HEK293T (cell line): Measurements from ENCODE around the gene NR4A1.

Source experiments
- ARNT ChIP-seq: fragments of 450-650 bp; IDR thresholded peaks from 2 replicates; pipeline ENCODE4 v1.6.1; 2017; ENCODE audit warnings: mild to moderate bottlenecking
- CTBP1 ChIP-seq: fragments of 450-650 bp; IDR thresholded peaks from 2 replicates; pipeline ENCODE4 v1.6.1; 2016; ENCODE audit warnings: borderline replicate concordance

GRCh38 chr12:52067081-52067374 lies 15.8 kb downstream of the NR4A1 start:
- TF ChIP-seq ARNT (no peak), CTBP1 (no peak)
